GM12878 (cell line): ENCODE measurements around the gene SHQ1. TPM values are rescaled to one million over a fixed set of nuclear protein-coding genes. Genes with fewer than 3 reads are reported as not detected.
"Not testable (repeated sequence)": the region's sequence is repeated elsewhere in the genome, so short reads cannot be mapped to it uniquely, and the experiment has no call there.

Experiments
- ATAC-seq: fragments of 200-7000 bp; cut with Tn5 transposase; 3 replicates; pipeline ENCODE4 v1.9.1; 2020; ENCODE audit warnings: mild to moderate bottlenecking, moderate library complexity
- BruUV-seq: library from RNA; stranded (reverse); fragments of 400-500 nt; replicated peaks from 2 replicates; lab custom pipeline; 2021; lab: Mats Ljungman, UMichigan
- CTCF ChIA-PET: fragments of 300-600 bp; sonication (Branson Sonifier 250); formaldehyde crosslinking; extraction: SDS; loops from one replicate; lab custom pipeline; 2021; ENCODE audit warnings: inconsistent platforms; lab: Yijun Ruan, JAX
- POLR2A ChIA-PET: fragments of 350-600 bp; formaldehyde crosslinking; extraction: SDS; loops from one replicate; lab custom pipeline; 2021; ENCODE audit warnings: inconsistent platforms; lab: Charles Lee
- RAD21 ChIA-PET: fragments of 300-600 bp; sonication (Branson Sonifier 250); formaldehyde crosslinking; loops from one replicate; lab custom pipeline; 2023; ENCODE audit warnings: antibody characterized with exemption; ENCODE audit not compliant: unreplicated experiment; lab: Charles Lee
- SMC1A ChIA-PET: fragments of 300-600 bp; sonication (Branson Sonifier 250); formaldehyde crosslinking; loops from one replicate; lab custom pipeline; 2023; ENCODE audit not compliant: unreplicated experiment, uncharacterized antibody; lab: Charles Lee
- DNase-seq: peaks from one replicate; pipeline ENCODE4 v3.0.0-alpha.2; 2011; ENCODE audit warnings: low read depth, low spot score
- FAIRE-seq: peaks from 3 replicates; lab custom pipeline; 2011; peaks lifted over from hg19 to GRCh38; lab: Jason Lieb, UNC
- H2AFZ ChIP-seq: 2 replicates; pipeline ENCODE4 v1.6.0; 2011; ENCODE audit warnings: low read depth, low read length, control low read depth; ENCODE audit not compliant: control insufficient read depth
- H3K27ac ChIP-seq: 2 replicates; pipeline ENCODE4 v1.5.1; 2011; ENCODE audit warnings: control low read depth; ENCODE audit not compliant: control insufficient read depth, insufficient read depth
- H3K27me3 ChIP-seq, 2 experiments: replicated peaks in 1 of 2; 2 replicates each; pipeline versions ENCODE4 v1.6.0 to v1.6.1; 2011; ENCODE audit warnings: low read length in 1 of 2; ENCODE audit not compliant: control insufficient read depth in 2 of 2, insufficient read depth in 2 of 2
- H3K36me3 ChIP-seq, 2 experiments: 2 replicates each; pipeline ENCODE4 v1.5.1; 2011; ENCODE audit warnings: low read length in 1 of 2; ENCODE audit not compliant: control insufficient read depth in 2 of 2, insufficient read depth in 2 of 2
- H3K4me1 ChIP-seq: 2 replicates; pipeline ENCODE4 v1.6.1; 2011; ENCODE audit warnings: mild to moderate bottlenecking, low read length, moderate library complexity, mixed read lengths; ENCODE audit not compliant: control insufficient read depth, insufficient read depth
- H3K4me2 ChIP-seq: 2 replicates; pipeline ENCODE4 v1.6.0; 2011; ENCODE audit warnings: control low read depth; ENCODE audit not compliant: control insufficient read depth, insufficient read depth
- H3K4me3 ChIP-seq: fragments of 200-600 bp; sonication (generic); 2 replicates; pipeline ENCODE4 v1.5.1; 2016
- H3K79me2 ChIP-seq: 2 replicates; pipeline ENCODE4 v1.6.0; 2011; ENCODE audit warnings: low read length; ENCODE audit not compliant: control insufficient read depth, insufficient read depth
- H3K9ac ChIP-seq: 2 replicates; pipeline ENCODE4 v1.8.0; 2011; ENCODE audit warnings: low read length, control low read depth, mixed read lengths; ENCODE audit not compliant: control insufficient read depth, insufficient read depth
- H3K9me3 ChIP-seq: replicated peaks from 3 replicates; pipeline ENCODE4 v1.5.1; 2011; ENCODE audit warnings: mild to moderate bottlenecking, low read length; ENCODE audit not compliant: control insufficient read depth, insufficient read depth
- H4K20me1 ChIP-seq: 2 replicates; pipeline ENCODE4 v1.6.0; 2011; ENCODE audit not compliant: control insufficient read depth, insufficient read depth
- CBFB ChIP-seq: IDR thresholded peaks from 2 replicates; pipeline ENCODE4 v1.6.1; 2016; ENCODE audit warnings: antibody characterized with exemption, low read depth
- CHD2 ChIP-seq: IDR thresholded peaks from 2 replicates; pipeline ENCODE4 v1.6.1; 2011; ENCODE audit warnings: low read depth, low read length, improper control_type of control experiment, borderline replicate concordance
- IRF5 ChIP-seq: fragments of 450-650 bp; IDR thresholded peaks from 2 replicates; pipeline ENCODE4 v1.6.1; 2017; ENCODE audit warnings: borderline replicate concordance
- NR2F1 ChIP-seq: fragments of 450-650 bp; conservative IDR thresholded peaks from 2 replicates; pipeline ENCODE4 v1.6.1; 2017; ENCODE audit warnings: mild to moderate bottlenecking
- RELA ChIP-seq: fragments of 450-650 bp; IDR thresholded peaks from 2 replicates; pipeline ENCODE4 v1.8.0; 2014; ENCODE audit warnings: borderline replicate concordance; ENCODE audit not compliant: partially characterized antibody
- RELB ChIP-seq: fragments of 450-650 bp; IDR thresholded peaks from 2 replicates; pipeline ENCODE4 v1.6.1; 2017; ENCODE audit warnings: low read depth, mild to moderate bottlenecking, moderate library complexity
- USF1 ChIP-seq: IDR thresholded peaks from 2 replicates; pipeline ENCODE4 v1.6.1; 2011; ENCODE audit warnings: borderline replicate concordance, low read depth, mild to moderate bottlenecking, moderate library complexity, mixed read lengths, low read length; ENCODE audit not compliant: insufficient read depth; ENCODE audit errors: extremely low read length
- WRNIP1 ChIP-seq: IDR thresholded peaks from 2 replicates; pipeline ENCODE4 v1.6.1; 2011; ENCODE audit warnings: low read depth, low read length, improper control_type of control experiment, borderline replicate concordance
- YY1 ChIP-seq: IDR thresholded peaks from 2 replicates; pipeline ENCODE4 v1.6.1; 2011; ENCODE audit warnings: low read depth, mild to moderate bottlenecking, low read length
- ZBTB33 ChIP-seq: fragments of 450-650 bp; IDR thresholded peaks from 2 replicates; pipeline ENCODE4 v1.6.1; 2017; ENCODE audit warnings: mild to moderate bottlenecking
- ZNF622 ChIP-seq: fragments of 450-650 bp; IDR thresholded peaks from 2 replicates; pipeline ENCODE4 v1.6.1; 2017; ENCODE audit warnings: mild to moderate bottlenecking, inconsistent platforms
- ZZZ3 ChIP-seq: IDR thresholded peaks from 2 replicates; pipeline ENCODE4 v1.6.1; 2011; ENCODE audit warnings: low read depth; ENCODE audit not compliant: control insufficient read depth, insufficient read length
- WGBS: methylation state at CpG from one replicate; pipeline ENCODE4 v1.1.6; 2016; ENCODE audit warnings: low lambda C conversion rate; ENCODE audit not compliant: insufficient replicate concordance, insufficient coverage; ENCODE audit errors: missing lambda C conversion rate; 5-methylcytosine and 5-hydroxymethylcytosine counted together
- in situ Hi-C: fragments of 300-500 bp; cut with MboI; formaldehyde crosslinking; loops from 9 replicates; pipeline ENCODE4 v1.14.3; 2018; ENCODE audit warnings: mixed read lengths
- intact Hi-C: fragments of 100-400 bp; cut with micrococcal nuclease; formaldehyde crosslinking; loops from one replicate; pipeline ENCODE4 v1.14.2; 2022; ENCODE audit not compliant: unreplicated experiment
- polyA plus RNA-seq, 11 experiments: library from polyadenylated mRNA; depleted of rRNA in 4 of 11; unstranded in 6 of 11; stranded (reverse) in 5 of 11; fragments of >200 nt; fragmentation: Nextera tagmentation in 4 of 11; fragmentation: Illumina TruSeq in 1 of 11; extraction: Ambion mirVana in 4 of 11; extraction: Trizol in 1 of 11; gene quantifications; 1 replicate in 1 of 11; 2 replicates in 10 of 11; pipeline versions ENCODE4 v1.2.1 to v1.2.3, GENCODE V29; 2011 to 2016; ENCODE audit warnings: inconsistent platforms in 2 of 11, missing spikeins in 2 of 11, low read depth in 1 of 11
- total RNA-seq, 4 experiments: library from RNA; depleted of rRNA in 3 of 4; stranded (reverse); fragments of >200 nt in 3 of 4; fragmentation: Illumina TruSeq in 1 of 4; extraction: Trizol in 1 of 4; gene quantifications; 2 replicates each; pipeline versions ENCODE4 v1.2.1 to v1.2.3, GENCODE V29; 2013 to 2021

SHQ1 gene
- total and polyA plus RNA-seq, 10 of the 15 experiments (the other 5 are each of a cell fraction or from before 2014, with no cell fraction given) = 12.6 to 51.7 (median 24.5) TPM

GRCh38 chr3:72789786-72790185, 58.5 kb downstream of the SHQ1 start:
- BruUV-seq = no TSS peak
- no peak for DNase-seq
- WGBS = 100% methylated on average over 1 of the region's 1 CpG
- no peaks in the 10 kb centered on the region for H3K9me3 ChIP-seq
- H3K36me3 ChIP-seq = peaks cover 2 to 19% of the 10 kb centered on the region in 2 experiments; a peak in 3 of 4 replicates
- ChIA-PET POLR2A (no interaction called here), RAD21 (no interaction called here), SMC1A (interaction anchor here (1.3 to 1.7 kb wide), 3 partner anchors 15 to 30 kb away, joined by 3 to 4 read pairs (median 4); no protein-coding TSS in a partner anchor), CTCF (interaction anchor here (1.3 kb wide), 1 partner anchor 32 kb away, joined by 4 read pairs; no protein-coding TSS in a partner anchor)
- no peak for FAIRE-seq
- H3K4me3 ChIP-seq = no peak overlapping the region
- TF ChIP-seq NR2F1 (no peak), CHD2 (no peak), IRF5 (no peak), ZBTB33 (no peak), YY1 (no peak), WRNIP1 (no peak), ZNF622 (no peak), RELB (no peak), RELA (no peak), ZZZ3 (no peak), USF1 (no peak), CBFB (no peak)
- H2AFZ ChIP-seq = no peak overlapping the region
- H3K4me2 ChIP-seq = no peak overlapping the region
- no peaks in the 10 kb centered on the region for H3K79me2 ChIP-seq
- H3K27me3 ChIP-seq = no peaks in the 10 kb centered on the region
- no peak for ATAC-seq
- H4K20me1 ChIP-seq = no peaks in the 10 kb centered on the region
- no peak overlapping the region for H3K9ac ChIP-seq
- in situ Hi-C loops = no loop called here
- 0 out of 2 replicates have a peak, but pooled peaks cover 2% of the 10 kb centered on the region for H3K4me1 ChIP-seq
- intact Hi-C loops = no loop called here
- no peak overlapping the region for H3K27ac ChIP-seq

GRCh38 chr3:72788232-72788631, 60.0 kb downstream of the SHQ1 start:
- H2AFZ ChIP-seq, CTCF ChIA-PET, H3K79me2 ChIP-seq, H3K27me3 ChIP-seq, SMC1A ChIA-PET, POLR2A ChIA-PET, FAIRE-seq, BruUV-seq, H3K9ac ChIP-seq, DNase-seq, intact Hi-C loops, ATAC-seq, H3K4me1 ChIP-seq, H4K20me1 ChIP-seq, H3K9me3 ChIP-seq, H3K27ac ChIP-seq, H3K4me3 ChIP-seq, H3K4me2 ChIP-seq, RAD21 ChIA-PET, in situ Hi-C loops: not testable (repeated sequence)
- H3K36me3 ChIP-seq = peaks cover 2 to 26% of the 10 kb centered on the region in 2 experiments; a peak in 3 of 4 replicates
- WGBS = 96% methylated on average over 14 of the region's 27 CpGs
